ENCODE data around the gene ADAMTSL1.

Gene ADAMTSL1

GRCh38 chr9:18459962-18460584 lies 13.9 kb upstream of the ADAMTSL1 start:
- intact Hi-C loops (cut with DNase I): no loop called here
- DNase-seq: no peak

- no peak for DNase-seq
- intact Hi-C loops (cut with DNase I): no loop called here
These were observed 12.5 kb upstream of the ADAMTSL1 start for GRCh38 chr9:18461496-18461895.

- intact Hi-C loops (cut with DNase I): no loop called here
- no peak for DNase-seq
These were observed 10.0 kb upstream of the ADAMTSL1 start for GRCh38 chr9:18463991-18464390.

- intact Hi-C loops (cut with DNase I): no loop called here
- no peak for DNase-seq
These were observed 7.9 kb upstream of the ADAMTSL1 start for GRCh38 chr9:18466101-18466500.

- DNase-seq: no peak
- intact Hi-C loops (cut with DNase I): no loop called here
These were observed 6.3 kb upstream of the ADAMTSL1 start for GRCh38 chr9:18467696-18468095.

- intact Hi-C loops (cut with DNase I): no loop called here
- DNase-seq: no peak
These were observed 1.5 kb upstream of the ADAMTSL1 start for GRCh38 chr9:18472435-18472834.

GRCh38 chr9:18472841-18473251 lies 1.1 kb upstream of the ADAMTSL1 start:
- no peak for DNase-seq
- intact Hi-C loops (cut with DNase I): no loop called here

- no peak for DNase-seq
- intact Hi-C loops (cut with DNase I): no loop called here
These were observed 830 bp downstream of the ADAMTSL1 start for GRCh38 chr9:18474783-18475182.

- intact Hi-C loops (cut with DNase I): no loop called here
- DNase-seq: peak in 1 of 10 donors; percentile 39
These were observed 3.2 kb downstream of the ADAMTSL1 start for GRCh38 chr9:18477121-18477660.

GRCh38 chr9:18477719-18478118 lies 3.8 kb downstream of the ADAMTSL1 start:
- DNase-seq: no peak
- intact Hi-C loops (cut with DNase I): no loop called here

GRCh38 chr9:18478501-18479361 lies 4.8 kb downstream of the ADAMTSL1 start:
- intact Hi-C loops (cut with DNase I): no loop called here
- DNase-seq: peak in 4 of 10 donors; percentile 18 to 65 (median 26)

GRCh38 chr9:18479405-18479804 lies 5.5 kb downstream of the ADAMTSL1 start:
- intact Hi-C loops (cut with DNase I): no loop called here
- DNase-seq: no peak

- DNase-seq: no peak
- intact Hi-C loops (cut with DNase I): loop anchor here (10.0 kb wide), 1 partner anchor 124 kb away; no protein-coding TSS in a partner anchor
These were observed 6.7 kb downstream of the ADAMTSL1 start for GRCh38 chr9:18480662-18481093.

- DNase-seq: no peak
These were observed 8.4 kb downstream of the ADAMTSL1 start for GRCh38 chr9:18482371-18482770.

GRCh38 chr9:18485714-18486113 lies 11.8 kb downstream of the ADAMTSL1 start:
- intact Hi-C loops (cut with DNase I): loop anchor here (10.0 kb wide), 1 partner anchor 119 kb away; no protein-coding TSS in a partner anchor
- DNase-seq: no peak

More at GRCh38 chr9:18482371-18482770, 8.4 kb downstream of the ADAMTSL1 start:
- intact Hi-C loops (cut with DNase I): loop anchor here (10.0 kb wide), 1 partner anchor 122 kb away; no protein-coding TSS in a partner anchor

- no peak for DNase-seq
- intact Hi-C loops (cut with DNase I): loop anchor here (10.0 kb wide), 1 partner anchor 117 kb away; no protein-coding TSS in a partner anchor
These were observed 13.7 kb downstream of the ADAMTSL1 start for GRCh38 chr9:18487611-18488010.

- DNase-seq: no peak
- intact Hi-C loops (cut with DNase I): loop anchor here (10.0 kb wide), 1 partner anchor 116 kb away; no protein-coding TSS in a partner anchor
These were observed 14.9 kb downstream of the ADAMTSL1 start for GRCh38 chr9:18488886-18489285.

- intact Hi-C loops (cut with DNase I): loop anchor here (10.0 kb wide), 1 partner anchor 115 kb away; no protein-coding TSS in a partner anchor
- peak in 1 of 10 donors; percentile 33 for DNase-seq
These were observed 15.9 kb downstream of the ADAMTSL1 start for GRCh38 chr9:18489861-18490260.

- peak in 1 of 10 donors; percentile 32 for DNase-seq
- intact Hi-C loops (cut with DNase I): no loop called here
These were observed 16.9 kb downstream of the ADAMTSL1 start for GRCh38 chr9:18490641-18491370.

- no peak for DNase-seq
- intact Hi-C loops (cut with DNase I): no loop called here
These were observed 18.7 kb downstream of the ADAMTSL1 start for GRCh38 chr9:18492612-18493011.

Data from posterior cingulate gyrus (tissue), 11 donors.